Stimulated activated CD4-positive, alpha-beta T cell treated with anti-CD3 and anti-CD28 coated beads, Interleukin-1b, Interleukin-23, amount 100 ng/mL, for 48 hours (primary cell): Measurements from ENCODE around the gene TYW1B.
"Not testable (repeated sequence)": the region's sequence is repeated elsewhere in the genome, so short reads cannot be mapped to it uniquely, and the experiment has no call there.

ENCODE experiments used
- DNase-seq: peaks from one replicate; pipeline ENCODE4 v3.0.0-alpha.2; 2020

The TYW1B gene

GRCh38 chr7:72540923-72541322, 287.1 kb downstream of the TYW1B start:
- DNase-seq = no peak

- no peak for DNase-seq
These were observed 287.8 kb downstream of the TYW1B start for GRCh38 chr7:72540106-72540611.

- DNase-seq = no peak
These were observed 288.3 kb downstream of the TYW1B start for GRCh38 chr7:72539702-72540101.

GRCh38 chr7:72538856-72539255, 289.1 kb downstream of the TYW1B start:
- DNase-seq = no peak

GRCh38 chr7:72538147-72538546, 289.9 kb downstream of the TYW1B start:
- no peak for DNase-seq

GRCh38 chr7:72536038-72536437, 292.0 kb downstream of the TYW1B start:
- not testable (repeated sequence) for DNase-seq

- DNase-seq = not testable (repeated sequence)
These were observed 297.0 kb downstream of the TYW1B start for GRCh38 chr7:72531048-72531447.
